Erythroblast (primary cell): Measurements from ENCODE around the gene HTR2C.
"Not testable (repeated sequence)": the region's sequence is repeated elsewhere in the genome, so short reads cannot be mapped to it uniquely, and the experiment has no call there.

Experiments used
- DNase-seq, 2 experiments: peaks; one replicate each; lab custom pipeline; 2025; lab: John Stamatoyannopoulos, UW
- GATA1 ChIP-seq: IDR thresholded peaks from 2 replicates; pipeline ENCODE4 v1.6.1; 2011; ENCODE audit warnings: low read depth, mild to moderate bottlenecking, control low read depth, low read length, moderate library complexity
- POLR2A ChIP-seq: IDR thresholded peaks from 2 replicates; pipeline ENCODE4 v1.6.1; 2011; ENCODE audit warnings: mild to moderate bottlenecking, low read length

The HTR2C gene

DNA sequence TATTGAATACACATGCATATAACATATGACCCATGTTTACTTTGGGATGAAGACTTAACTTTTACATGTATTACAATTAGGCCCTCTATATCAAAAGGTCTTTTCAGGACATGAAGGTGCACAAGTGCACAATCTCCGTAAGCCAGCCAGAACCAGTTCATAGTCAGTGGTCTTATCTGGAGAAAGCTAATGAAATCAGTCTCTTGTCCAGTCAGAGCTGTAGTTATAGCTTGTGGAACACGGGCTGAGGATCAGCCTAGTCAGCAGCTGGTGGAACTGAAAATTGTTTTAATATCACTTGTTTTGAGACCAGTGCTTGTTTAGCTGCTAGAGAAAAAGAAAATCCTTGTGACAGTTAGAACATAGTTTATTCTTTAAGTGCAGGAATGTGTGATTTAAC lies 235.6 kb downstream of the HTR2C start:
- TF ChIP-seq POLR2A (no peak), GATA1 (no peak)
- DNase-seq, result no peak

DNA sequence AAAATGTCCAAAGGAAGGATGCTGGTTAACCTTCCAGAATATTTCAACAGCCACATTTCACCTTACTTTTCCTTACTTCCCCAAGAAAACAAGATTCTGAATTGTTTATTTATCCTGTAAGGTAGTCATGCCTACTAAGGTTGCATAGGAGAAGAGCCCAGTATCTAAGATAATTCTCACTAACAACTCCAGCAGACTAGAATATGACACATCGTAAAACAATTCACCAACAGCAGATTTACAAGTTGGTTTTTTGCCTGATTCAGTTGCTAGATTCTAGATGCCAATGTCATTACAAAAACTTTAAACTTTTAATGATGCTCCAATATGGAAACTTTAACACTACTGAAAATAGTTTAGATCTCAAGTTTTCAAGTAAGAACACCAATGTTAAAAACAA lies 257.2 kb downstream of the HTR2C start:
- no peak for DNase-seq

DNA sequence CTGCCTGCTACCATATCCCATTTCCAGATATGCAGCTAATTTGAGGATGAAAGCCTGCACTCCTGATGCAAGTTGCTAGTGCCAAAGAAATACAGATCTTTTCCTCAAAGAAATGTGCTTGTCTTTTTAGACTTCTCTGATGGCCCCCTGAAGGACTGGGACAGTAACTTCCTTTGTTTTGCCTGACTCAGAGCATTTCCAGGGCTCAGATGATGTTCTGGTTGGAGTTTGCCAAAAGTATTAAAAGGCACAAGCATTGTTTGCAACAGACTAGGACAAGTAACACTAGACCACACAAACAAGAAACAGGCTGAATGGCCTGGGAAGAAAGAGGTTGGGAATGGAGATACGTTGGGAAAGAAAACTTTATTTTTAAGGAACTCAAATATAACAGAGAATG lies 258.3 kb downstream of the HTR2C start:
- DNase-seq, result no peak
- TF ChIP-seq POLR2A (no peak), GATA1 (no peak)

More for the DNA sequence above, 257.2 kb downstream of the HTR2C start:
- TF ChIP-seq POLR2A (no peak), GATA1 (no peak)

DNA sequence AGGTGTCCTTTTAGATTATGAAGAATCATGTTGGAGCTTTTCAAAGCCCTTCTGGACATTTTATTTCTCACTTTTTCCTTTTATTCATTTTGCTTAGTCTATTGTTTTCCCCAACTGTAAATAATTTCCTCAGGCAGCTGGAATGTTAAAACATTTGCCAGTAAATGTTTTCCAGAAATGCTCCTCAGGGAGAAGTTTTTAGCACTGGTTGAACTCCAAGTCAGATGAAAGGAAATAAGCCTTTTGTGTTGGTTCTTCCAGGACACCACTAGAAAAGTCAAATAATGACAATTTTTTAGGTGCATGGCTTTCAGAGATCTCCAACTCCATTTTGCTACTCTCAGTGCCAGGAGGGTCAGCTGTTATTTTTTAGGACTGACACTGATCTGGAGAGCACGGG lies 305.6 kb downstream of the HTR2C start:
- DNase-seq, result no peak
- TF ChIP-seq POLR2A (no peak), GATA1 (no peak)

DNA sequence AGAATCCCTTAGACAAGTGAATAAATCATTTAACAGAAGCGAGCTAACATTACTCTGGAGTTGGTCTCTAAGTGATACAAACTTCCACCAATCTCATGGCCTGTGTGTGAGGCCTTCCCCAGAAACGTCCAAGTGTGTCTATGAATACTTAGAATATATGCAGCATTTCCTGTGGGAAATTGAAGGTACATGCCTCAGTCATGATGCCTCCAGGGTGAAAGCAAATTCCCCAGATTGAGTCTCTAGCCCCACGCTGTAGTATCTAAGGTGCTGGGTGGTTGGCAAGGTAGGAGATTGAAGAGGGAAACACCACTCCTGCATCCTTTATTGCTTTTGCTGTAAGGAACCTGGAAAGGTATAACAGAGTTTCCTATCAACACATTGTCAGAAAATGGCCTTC lies 319.7 kb downstream of the HTR2C start:
- TF ChIP-seq GATA1 (no peak), POLR2A (no peak)
- DNase-seq, result no peak

DNA sequence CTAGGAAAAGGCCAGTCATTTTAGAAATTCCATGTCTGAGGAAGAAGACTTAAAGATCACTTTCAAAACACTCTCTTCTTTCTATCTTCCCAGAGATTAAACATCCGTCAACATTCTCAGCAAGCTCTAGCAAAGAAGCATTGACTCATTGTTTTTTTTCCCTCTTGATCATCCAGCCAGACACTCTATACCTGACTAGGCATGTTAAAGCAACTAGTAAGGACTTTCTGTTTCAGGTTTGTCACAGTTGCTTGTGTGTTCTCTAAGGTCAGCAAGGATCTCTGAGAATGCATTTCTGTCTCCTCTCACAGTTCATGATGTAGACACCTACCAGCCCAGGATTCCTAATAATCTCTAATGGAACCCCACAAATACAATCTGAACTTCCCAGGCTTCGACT lies 321.4 kb downstream of the HTR2C start:
- TF ChIP-seq POLR2A, result no peak
- no peak for TF ChIP-seq GATA1
- DNase-seq, result no peak

DNA sequence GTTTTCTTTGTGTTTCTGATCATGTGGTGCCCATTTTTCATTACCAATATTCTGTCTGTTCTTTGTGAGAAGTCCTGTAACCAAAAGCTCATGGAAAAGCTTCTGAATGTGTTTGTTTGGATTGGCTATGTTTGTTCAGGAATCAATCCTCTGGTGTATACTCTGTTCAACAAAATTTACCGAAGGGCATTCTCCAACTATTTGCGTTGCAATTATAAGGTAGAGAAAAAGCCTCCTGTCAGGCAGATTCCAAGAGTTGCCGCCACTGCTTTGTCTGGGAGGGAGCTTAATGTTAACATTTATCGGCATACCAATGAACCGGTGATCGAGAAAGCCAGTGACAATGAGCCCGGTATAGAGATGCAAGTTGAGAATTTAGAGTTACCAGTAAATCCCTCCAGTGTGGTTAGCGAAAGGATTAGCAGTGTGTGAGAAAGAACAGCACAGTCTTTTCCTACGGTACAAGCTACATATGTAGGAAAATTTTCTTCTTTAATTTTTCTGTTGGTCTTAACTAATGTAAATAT lies 323.2 kb downstream of the HTR2C start:
- no peak for DNase-seq
- TF ChIP-seq POLR2A (no peak), GATA1 (no peak)

DNA sequence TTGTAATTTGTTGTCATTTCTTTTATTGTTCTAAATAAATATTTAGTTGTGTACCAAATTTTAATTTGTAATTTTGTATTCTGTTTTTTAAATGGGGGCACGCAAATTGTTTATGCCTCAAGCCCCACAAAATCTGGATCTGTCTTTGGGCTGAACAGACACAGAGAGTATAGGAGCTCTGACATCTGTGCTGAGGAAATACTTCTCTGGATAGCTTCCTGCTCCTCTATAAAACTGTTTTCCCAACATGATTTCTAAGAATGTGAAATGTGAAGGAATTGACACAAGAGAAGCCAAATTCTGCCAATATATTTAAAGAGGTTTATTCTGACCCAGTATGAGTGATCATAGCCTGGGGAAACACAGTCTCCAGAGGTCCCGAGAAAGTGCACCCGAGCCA lies 340.5 kb downstream of the HTR2C start:
- DNase-seq, result no peak
- TF ChIP-seq GATA1 (no peak), POLR2A (no peak)

DNA sequence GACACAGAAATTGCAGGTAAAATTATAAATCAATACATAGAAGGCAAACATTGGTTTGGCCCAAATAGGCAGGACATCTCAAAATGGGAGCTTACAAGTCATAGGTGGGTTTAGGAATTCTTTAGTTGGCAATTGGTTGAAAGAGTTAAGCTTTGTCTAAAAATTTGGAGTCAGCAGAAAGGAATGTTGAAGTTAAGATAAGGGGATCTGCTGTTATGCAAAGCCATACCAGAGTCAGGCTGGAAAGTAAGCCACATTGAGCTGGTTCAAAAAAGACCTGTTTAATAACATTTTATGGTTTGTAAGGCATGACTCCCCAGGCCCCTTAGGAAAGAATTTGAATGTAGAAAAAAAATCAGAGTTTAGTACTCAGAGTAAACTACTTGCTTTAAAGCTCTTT lies 341.0 kb downstream of the HTR2C start:
- DNase-seq, result no peak
- TF ChIP-seq POLR2A (no peak), GATA1 (no peak)

DNA sequence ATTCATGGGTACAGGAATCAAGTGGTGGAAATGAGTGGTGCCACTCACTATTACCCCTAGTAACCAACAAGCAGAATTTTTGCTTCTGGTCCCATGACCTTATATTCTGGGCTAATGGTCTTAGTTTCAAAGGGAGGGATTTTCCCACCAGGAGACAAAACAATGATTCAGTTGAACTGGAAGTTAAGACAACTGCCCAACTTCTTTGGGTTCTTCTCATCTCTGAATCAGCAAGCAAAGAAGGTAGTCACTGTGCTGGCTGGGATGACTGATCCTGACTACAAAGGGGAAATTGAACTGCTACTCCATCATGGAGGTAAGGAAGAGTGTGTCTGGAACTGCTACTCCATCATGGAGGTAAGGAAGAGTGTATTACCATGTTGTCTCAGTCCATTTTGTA lies 346.3 kb downstream of the HTR2C start:
- TF ChIP-seq POLR2A (no peak), GATA1 (no peak)
- DNase-seq, result no peak

DNA sequence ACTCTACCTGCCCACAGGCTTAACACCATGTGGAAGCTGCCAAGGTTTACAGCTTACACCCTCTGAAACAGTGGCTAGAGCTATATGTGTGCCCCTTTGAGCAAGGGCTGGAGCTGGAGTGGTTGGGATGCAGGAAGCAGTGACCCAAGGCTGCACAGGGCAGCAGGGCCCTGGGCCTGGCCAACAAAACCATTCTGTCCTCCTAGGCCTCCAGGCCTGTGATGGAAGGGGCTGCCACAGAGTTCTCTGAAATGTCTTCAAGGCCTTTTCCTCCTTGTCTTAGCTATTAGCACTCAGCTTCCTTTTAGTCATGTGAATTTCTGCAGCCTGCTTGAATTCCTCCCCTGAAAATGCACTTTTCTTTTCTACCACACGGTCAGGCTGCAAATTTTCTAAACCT lies 348.7 kb downstream of the HTR2C start:
- no peak for DNase-seq
- TF ChIP-seq POLR2A (no peak), GATA1 (no peak)

DNA sequence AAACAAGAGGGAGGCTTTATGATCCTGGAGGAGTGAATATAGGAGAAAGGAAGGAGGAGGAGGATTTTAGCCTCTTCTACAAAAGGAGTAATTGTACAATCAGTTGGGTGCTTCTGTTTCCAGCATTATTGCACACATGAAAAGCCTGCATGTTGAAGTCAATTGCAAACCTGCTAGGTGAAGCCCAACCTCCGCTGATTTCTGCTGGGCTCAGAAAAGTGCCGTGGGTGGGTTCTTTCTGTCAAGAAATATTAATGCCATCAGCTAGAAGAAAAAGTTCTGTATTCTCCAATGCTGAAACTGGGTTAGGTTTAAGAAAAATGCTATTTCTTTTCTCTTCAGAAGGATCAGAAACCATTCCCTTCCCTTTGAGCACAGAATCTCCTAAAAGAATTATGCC lies 349.4 kb downstream of the HTR2C start:
- DNase-seq, result not testable (repeated sequence)

DNA sequence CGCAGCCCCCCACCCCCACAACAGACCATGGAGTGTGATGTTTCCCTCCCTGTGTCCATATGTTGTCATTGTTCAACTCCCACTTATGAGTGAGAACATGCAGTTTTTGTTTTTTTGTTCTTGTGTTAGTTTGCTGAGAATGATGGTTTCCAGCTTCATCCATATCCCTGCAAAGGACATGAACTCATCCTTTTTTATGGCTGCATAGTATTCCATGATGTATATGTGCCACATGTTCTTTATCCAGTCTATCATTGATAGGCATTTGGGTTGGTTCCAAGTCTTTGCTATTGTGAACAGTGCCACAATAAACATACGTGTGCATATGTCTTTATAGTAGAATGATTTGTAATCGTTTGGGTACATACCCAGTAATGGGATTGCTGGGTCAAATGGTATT lies 353.2 kb downstream of the HTR2C start:
- DNase-seq, result not testable (repeated sequence)

DNA sequence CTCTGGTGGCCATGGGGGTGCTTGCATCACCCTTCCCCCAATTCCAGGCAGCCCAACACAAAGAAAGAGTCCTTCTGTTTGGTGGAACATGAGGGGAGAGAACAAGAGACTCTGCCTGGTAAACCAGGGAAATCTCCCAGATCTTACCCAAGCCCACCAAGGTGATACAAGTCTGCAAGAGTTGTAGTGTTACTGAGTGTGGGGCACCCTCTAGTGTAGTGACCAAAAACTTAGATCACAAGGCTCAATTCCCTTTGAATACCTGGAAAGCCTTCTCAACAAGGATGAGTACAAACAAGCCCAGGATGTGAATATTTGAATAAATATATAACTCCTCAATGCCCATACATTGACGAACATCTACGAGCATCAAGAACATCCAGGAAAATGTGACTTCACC lies 368.8 kb downstream of the HTR2C start:
- no peak for DNase-seq
- no peak for TF ChIP-seq GATA1
- no peak for TF ChIP-seq POLR2A
